Activated naive CD4-positive, alpha-beta T cell treated with Interleukin-2 at 50 U/mL for 16 hours (primary cell): Measurements from ENCODE around the gene NOC4L.
A peak's percentile ranks its signal among the peaks of the same experiment; 100 is the strongest.
"Not testable (repeated sequence)": the region's sequence is repeated elsewhere in the genome, so short reads cannot be mapped to it uniquely, and the experiment has no call there.

Experiments used
- DNase-seq: peaks from one replicate; pipeline ENCODE4 v3.0.0-alpha.2; 2020

The NOC4L gene

GRCh38 chr12:132186857-132187620 is 42.8 kb downstream of the NOC4L start:
- peak; percentile 34 for DNase-seq

GRCh38 chr12:132187646-132188450 is 43.6 kb downstream of the NOC4L start:
- DNase-seq, result no peak

- DNase-seq, result no peak
Observed at GRCh38 chr12:132188451-132188901, 44.2 kb downstream of the NOC4L start.

- peak; percentile 10 for DNase-seq
Observed at GRCh38 chr12:132188916-132189325, 44.7 kb downstream of the NOC4L start.

GRCh38 chr12:132189378-132190011 is 45.2 kb downstream of the NOC4L start:
- DNase-seq, result peak; percentile 97

GRCh38 chr12:132190012-132190755 is 45.9 kb downstream of the NOC4L start:
- DNase-seq, result no peak

GRCh38 chr12:132190834-132191500 is 46.7 kb downstream of the NOC4L start:
- DNase-seq, result no peak

- no peak for DNase-seq
Observed at GRCh38 chr12:132191715-132192553, 47.7 kb downstream of the NOC4L start.

- DNase-seq, result no peak
Observed at GRCh38 chr12:132194056-132194455, 49.8 kb downstream of the NOC4L start.

- DNase-seq, result no peak
Observed at GRCh38 chr12:132194556-132194955, 50.3 kb downstream of the NOC4L start.

- not testable (repeated sequence) for DNase-seq
Observed at GRCh38 chr12:132195242-132195641, 51.0 kb downstream of the NOC4L start.

GRCh38 chr12:132196038-132196872 is 52.0 kb downstream of the NOC4L start:
- DNase-seq, result no peak

GRCh38 chr12:132196873-132197390 is 52.7 kb downstream of the NOC4L start:
- no peak for DNase-seq

- DNase-seq, result no peak
Observed at GRCh38 chr12:132197581-132198354, 53.5 kb downstream of the NOC4L start.

GRCh38 chr12:132199101-132199500 is 54.8 kb downstream of the NOC4L start:
- DNase-seq, result no peak

GRCh38 chr12:132199526-132200319 is 55.5 kb downstream of the NOC4L start:
- no peak for DNase-seq

- no peak for DNase-seq
Observed at GRCh38 chr12:132200800-132201199, 56.5 kb downstream of the NOC4L start.

- no peak for DNase-seq
Observed at GRCh38 chr12:132201391-132202120, 57.3 kb downstream of the NOC4L start.
